SK-N-SH treated with all-trans-retinoic acid at 6 μM for 48 hours (cell line): ENCODE results near the gene TTLL1.
"Not testable (repeated sequence)": the region's sequence is repeated elsewhere in the genome, so short reads cannot be mapped to it uniquely, and the experiment has no call there.

Source experiments
- ARNTL ChIP-seq: fragments of 450-650 bp; formaldehyde crosslinking; IDR thresholded peaks from 2 replicates; pipeline ENCODE4 v1.5.0; 2020; ENCODE audit warnings: low read depth, mild to moderate bottlenecking, moderate library complexity, borderline replicate concordance
- BACH2 ChIP-seq: fragments of 250-450 bp; sonication (Bioruptor Pico); IDR thresholded peaks from 2 replicates; pipeline ENCODE4 v1.9.0; 2021; ENCODE audit warnings: mild to moderate bottlenecking, borderline replicate concordance
- CREB5 ChIP-seq: fragments of 250-450 bp; sonication (Bioruptor Pico); IDR thresholded peaks from 2 replicates; pipeline ENCODE4 v1.5.1; 2020; ENCODE audit warnings: low read depth, mild to moderate bottlenecking, moderate library complexity
- GLIS3 ChIP-seq: fragments of 250-450 bp; sonication (Bioruptor Pico); IDR thresholded peaks from 2 replicates; pipeline ENCODE4 v1.5.0; 2020; ENCODE audit warnings: mild to moderate bottlenecking, moderate library complexity
- PATZ1 ChIP-seq: fragments of 250-450 bp; sonication (Bioruptor Pico); IDR thresholded peaks from 2 replicates; pipeline ENCODE4 v1.8.0; 2020; ENCODE audit warnings: mild to moderate bottlenecking, moderate library complexity, borderline replicate concordance
- ZFP3 ChIP-seq: fragments of 250-450 bp; sonication (Bioruptor Pico); IDR thresholded peaks from 2 replicates; pipeline ENCODE4 v1.5.0; 2020; ENCODE audit warnings: mild to moderate bottlenecking, moderate library complexity
- ZFP30 ChIP-seq: fragments of 450-650 bp; formaldehyde crosslinking; IDR thresholded peaks from 2 replicates; pipeline ENCODE4 v1.5.0; 2022; ENCODE audit warnings: mild to moderate bottlenecking, moderate library complexity
- ZNF70 ChIP-seq: fragments of 450-650 bp; formaldehyde crosslinking; IDR thresholded peaks from 2 replicates; pipeline ENCODE4 v1.5.0; 2020; ENCODE audit warnings: mild to moderate bottlenecking, moderate library complexity

- not testable (repeated sequence) for TF ChIP-seq PATZ1 (CRISPR knock-in tag); ZNF70 (CRISPR knock-in tag); ZFP30; ZFP3 (CRISPR knock-in tag); BACH2 (CRISPR knock-in tag); CREB5 (CRISPR knock-in tag); ARNTL (CRISPR knock-in tag); GLIS3
Observed at GRCh38 chr22:43104950-43105349, 15.8 kb upstream of the TTLL1 start.
